Astrocyte (in vitro differentiated cells and primary cell): ENCODE data around the gene CAPG.

ENCODE experiments used
- CTCF ChIP-seq: IDR thresholded peaks from 2 replicates; pipeline ENCODE4 v1.5.1; 2011; ENCODE audit warnings: low read depth, mild to moderate bottlenecking, inconsistent platforms, low read length, moderate library complexity; ENCODE audit not compliant: insufficient read depth
- EZH2 ChIP-seq: IDR thresholded peaks from 2 replicates; pipeline ENCODE4 v1.6.1; 2012; ENCODE audit warnings: mild to moderate bottlenecking, low read length, inconsistent platforms; ENCODE audit not compliant: insufficient read depth

- TF ChIP-seq CTCF (no peak), EZH2 (no peak)
Measured at GRCh38 chr2:85413592-85414420, 3.6 kb upstream of the CAPG start.
